LNCaP clone FGC (cell line): ENCODE data around the gene ZNF789.
"Not testable (repeated sequence)": the region's sequence is repeated elsewhere in the genome, so short reads cannot be mapped to it uniquely, and the experiment has no call there.

Experiments
- DNase-seq: peaks from one replicate; pipeline ENCODE4 v3.0.0-alpha.2; 2011; ENCODE audit warnings: low read depth
- H3K4me3 ChIP-seq: 2 replicates; pipeline ENCODE4 v1.5.1; 2011; ENCODE audit warnings: mild to moderate bottlenecking, low read depth, low read length, control low read depth
- TF ChIP-seq, protein P1 (sequence below): IDR thresholded peaks from 2 replicates; pipeline ENCODE4 v1.5.1; 2012; ENCODE audit warnings: mild to moderate bottlenecking; ENCODE audit not compliant: control insufficient read depth, insufficient read depth; ENCODE audit errors: extremely low read depth

Gene ZNF789

DNA sequence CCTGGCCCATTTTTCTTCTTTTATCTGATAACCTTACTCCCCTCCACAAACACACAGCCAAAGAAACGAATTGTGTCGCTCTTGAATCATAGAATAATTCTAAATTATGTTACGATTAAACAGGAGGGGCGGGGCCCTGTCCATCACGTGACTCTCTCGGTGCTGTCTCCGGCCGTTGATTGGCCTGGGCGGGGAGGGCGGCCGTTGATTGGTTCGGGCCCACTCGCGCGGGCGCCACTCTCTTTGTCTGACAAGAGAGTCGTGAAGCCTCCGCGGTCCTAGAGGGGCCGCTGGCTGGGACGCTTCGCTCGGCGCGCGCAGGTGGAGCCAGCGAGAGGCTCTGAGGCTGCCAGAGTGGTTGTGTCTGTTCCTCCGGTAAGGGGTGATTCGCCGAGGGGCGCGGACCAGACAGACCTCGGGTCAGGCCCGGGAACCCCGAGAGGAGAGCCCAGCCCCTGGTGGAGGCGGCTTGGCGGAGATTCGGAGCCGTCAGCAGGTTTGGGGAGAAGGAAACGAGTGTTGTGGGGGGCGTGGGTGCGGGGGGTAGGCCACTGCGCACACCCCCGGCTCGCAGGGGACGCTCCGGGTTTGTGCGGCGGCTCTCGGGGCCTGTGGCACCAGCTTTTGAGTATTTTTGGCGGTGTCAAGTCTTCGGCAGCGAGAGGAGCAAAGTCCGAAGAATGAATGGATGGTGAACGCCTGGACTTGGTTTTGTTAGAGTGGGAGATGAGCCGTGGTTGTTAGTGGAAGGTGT is at the start of gene ZNF789:
ZNF789 (plus strand) TSS at position 330 of the 754 bp plus-strand sequence. CDS start 3,567 bp downstream, outside the sequence.
- peak within 1 kb of the TSS; percentile 81 for H3K4me3 ChIP-seq
- peak; percentile 83 for DNase-seq
- TF ChIP-seq, protein P1, sequence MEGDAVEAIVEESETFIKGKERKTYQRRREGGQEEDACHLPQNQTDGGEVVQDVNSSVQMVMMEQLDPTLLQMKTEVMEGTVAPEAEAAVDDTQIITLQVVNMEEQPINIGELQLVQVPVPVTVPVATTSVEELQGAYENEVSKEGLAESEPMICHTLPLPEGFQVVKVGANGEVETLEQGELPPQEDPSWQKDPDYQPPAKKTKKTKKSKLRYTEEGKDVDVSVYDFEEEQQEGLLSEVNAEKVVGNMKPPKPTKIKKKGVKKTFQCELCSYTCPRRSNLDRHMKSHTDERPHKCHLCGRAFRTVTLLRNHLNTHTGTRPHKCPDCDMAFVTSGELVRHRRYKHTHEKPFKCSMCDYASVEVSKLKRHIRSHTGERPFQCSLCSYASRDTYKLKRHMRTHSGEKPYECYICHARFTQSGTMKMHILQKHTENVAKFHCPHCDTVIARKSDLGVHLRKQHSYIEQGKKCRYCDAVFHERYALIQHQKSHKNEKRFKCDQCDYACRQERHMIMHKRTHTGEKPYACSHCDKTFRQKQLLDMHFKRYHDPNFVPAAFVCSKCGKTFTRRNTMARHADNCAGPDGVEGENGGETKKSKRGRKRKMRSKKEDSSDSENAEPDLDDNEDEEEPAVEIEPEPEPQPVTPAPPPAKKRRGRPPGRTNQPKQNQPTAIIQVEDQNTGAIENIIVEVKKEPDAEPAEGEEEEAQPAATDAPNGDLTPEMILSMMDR, result no peak

DNA sequence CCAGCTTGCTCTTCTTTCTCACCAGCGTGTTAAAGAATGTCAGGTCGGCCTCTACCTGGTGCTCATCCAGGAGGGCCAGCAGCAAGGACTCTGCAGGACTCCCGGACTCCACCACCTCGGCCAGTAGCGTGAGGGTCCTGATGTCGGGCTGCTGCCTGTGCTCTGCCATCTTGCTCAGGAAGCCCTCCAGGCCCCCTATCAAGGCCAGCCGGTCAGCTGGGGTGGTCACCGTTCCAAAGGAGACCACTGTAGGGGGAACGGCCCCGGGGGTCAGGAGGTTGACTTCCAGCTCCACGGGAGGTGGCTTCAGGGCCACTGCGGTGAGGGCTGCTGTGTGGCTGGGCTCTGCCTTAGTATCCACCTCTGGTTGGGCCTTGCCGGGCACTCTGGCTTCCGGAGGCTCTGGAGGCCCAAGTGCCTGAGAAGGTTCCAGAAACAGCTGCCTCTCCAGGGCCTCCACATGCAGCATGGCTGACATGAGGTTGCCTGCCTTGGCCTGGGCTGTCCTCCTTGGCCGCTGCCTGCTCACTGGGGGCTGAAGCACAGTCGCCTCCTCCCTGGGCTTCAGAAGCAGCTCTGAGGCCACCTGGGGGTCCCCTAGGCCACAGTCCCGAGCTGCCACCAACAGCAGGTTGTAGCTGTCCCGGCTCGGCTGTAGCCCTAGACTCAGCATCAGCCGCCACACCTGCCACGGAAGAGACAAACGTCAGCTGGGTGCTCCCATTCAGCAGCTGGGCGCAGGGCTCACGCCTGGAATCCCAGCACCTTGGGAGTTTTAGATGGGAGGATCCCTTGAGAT is 47.6 kb upstream of the ZNF789 start:
- DNase-seq, result no peak
- TF ChIP-seq, protein P1, result no peak
- no peak overlapping the region for H3K4me3 ChIP-seq

DNA sequence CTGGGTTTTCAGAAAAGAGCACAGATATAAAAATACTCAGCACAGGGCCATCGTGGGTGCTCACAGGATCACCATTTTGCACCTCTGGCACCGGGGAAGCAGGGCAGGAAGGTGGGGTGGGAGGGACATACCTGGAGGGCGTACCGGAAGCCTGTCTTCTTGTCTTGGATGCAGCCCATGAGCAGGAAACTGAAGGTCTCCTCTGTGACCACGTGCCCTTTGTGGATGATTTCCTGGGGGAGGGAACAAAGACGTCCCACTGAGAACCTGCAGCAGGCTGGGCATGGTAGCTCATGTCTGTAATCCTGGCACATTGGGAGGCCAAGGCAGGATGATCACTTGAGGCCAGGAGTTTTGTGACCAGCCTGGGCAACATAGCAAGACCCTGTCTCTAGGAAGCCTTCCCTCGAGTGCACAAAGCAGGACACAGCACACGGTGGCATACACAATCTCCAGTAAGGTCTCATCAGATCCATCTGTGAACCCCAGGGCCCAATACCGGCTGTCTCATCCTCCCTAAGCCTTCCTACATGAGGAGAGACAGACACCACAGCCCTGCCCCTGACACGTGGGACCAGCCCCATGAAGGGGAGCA is 43.6 kb upstream of the ZNF789 start:
- H3K4me3 ChIP-seq, result no peak overlapping the region
- TF ChIP-seq, protein P1, result no peak
- DNase-seq, result no peak

DNA sequence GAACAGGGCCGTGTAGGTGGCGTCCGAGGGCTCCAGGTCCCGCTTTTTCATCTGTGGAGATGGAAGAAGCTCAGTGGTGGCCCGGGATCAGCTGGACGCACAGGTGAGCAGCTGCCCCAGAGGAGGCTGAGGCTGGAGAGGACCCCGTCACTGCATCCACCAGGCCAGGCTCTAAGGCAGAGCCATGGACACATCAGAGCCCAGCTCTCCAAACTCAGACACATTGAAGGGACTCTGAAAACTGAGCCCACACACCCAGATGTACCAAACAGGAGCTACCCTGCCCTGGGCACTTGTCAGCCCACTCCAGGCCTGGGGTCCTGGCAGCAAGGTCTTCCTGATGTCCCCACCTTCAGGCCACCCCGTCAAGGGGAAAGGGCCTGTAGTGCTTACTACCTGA is 42.9 kb upstream of the ZNF789 start:
- TF ChIP-seq, protein P1, result no peak
- DNase-seq, result no peak
- H3K4me3 ChIP-seq, result no peak overlapping the region

DNA sequence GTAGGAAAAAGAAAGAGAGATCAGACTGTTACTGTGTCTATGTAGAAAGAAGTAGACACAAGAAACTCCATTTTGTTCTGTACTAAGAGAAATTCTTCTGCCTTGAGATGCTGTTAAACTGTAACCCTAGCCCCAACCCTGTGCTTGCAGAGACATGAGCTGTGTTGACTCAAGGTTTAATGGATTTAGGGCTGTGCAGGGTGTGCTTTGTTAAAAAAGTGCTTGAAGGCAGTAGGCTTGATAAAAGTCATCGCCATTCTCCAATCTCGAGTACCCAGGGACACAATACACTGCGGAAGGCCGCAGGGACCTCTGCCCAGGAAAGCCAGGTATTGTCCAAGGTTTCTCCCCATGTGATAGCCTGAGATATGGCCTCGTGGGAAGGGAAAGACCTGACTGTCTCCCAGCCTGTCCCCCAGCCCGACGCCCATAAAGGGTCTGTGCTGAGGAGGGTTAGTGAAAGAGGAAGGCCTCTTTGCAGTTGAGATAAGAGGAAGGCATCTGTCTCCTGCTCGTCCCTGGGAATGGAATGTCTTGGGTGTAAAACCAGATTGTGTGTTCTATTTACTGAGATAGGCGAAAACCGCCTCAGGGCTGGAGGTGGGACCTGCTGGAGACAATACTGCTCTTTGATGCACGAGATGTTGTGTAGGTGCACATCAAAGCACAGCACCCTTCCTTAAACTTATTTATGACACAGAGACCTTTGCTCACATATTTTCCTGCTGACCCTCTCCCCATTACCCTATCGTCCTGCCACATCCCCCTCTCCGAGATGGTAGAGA is 40.7 kb upstream of the ZNF789 start:
- not testable (repeated sequence) for DNase-seq, H3K4me3 ChIP-seq

DNA sequence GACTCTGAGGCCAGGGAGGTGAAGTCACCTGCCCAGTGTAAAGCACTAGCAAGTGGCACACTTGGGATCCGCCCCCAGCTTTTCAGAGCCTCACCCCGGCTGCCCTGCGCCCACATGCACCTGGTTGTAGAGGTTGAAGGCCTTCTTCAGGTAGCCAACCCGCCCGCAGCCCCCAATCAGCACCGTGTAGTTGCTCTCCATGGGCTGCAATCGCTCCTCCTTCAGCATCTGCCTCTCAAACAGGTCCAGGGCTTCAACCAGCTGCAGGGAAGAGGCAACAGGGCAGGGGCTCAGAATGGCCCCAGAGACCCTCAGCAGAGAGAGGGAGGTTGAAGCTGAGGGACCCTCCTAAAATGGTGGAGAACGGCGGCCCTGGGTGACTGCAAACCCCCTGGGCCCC is 39.5 kb upstream of the ZNF789 start:
- DNase-seq, result no peak
- TF ChIP-seq, protein P1, result no peak
- no peak overlapping the region for H3K4me3 ChIP-seq

DNA sequence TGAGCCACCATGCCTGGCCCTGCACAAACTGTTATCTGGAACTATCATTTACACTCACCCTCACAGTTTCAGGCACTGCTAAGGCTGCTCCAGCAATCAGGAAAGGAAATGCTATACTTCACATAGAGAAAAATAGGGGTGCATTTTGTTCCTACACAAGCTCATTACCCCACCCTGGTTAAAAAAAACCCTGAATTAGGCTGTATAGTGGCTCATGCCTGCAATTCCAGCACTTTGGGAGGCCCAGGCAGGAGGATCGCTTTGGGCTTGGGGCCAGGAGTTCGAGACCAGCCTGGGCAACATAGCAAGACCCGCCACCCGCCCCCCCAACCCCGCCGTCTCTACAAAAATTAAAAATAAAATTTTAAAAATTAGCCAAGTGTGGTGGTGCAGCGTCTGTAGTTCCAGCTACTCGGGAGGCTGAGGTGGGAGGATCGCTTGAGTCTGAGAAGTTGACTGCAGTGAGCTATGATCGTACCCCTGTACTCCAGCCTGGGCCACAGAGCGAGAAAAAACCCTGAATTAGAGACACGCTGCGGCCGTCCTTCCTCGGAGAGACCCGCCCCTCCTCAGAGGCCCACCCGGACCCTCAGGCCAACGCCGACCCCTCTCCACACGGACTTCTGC is 34.6 kb upstream of the ZNF789 start:
- TF ChIP-seq, protein P1, result no peak
- no peak for DNase-seq
- peak overlapping the region; percentile 97 for H3K4me3 ChIP-seq
